ENCODE results near the gene SPX. TPM values are rescaled to one million over a fixed set of nuclear protein-coding genes. Genes with fewer than 3 reads are reported as not detected.

The SPX gene
- total and polyA plus RNA-seq, 7 experiments from 2014 or later: 0.16 to 0.69 (median 0.49) TPM; not detected in 1

- H3K27me3 ChIP-seq (ENCODE audit: control insufficient read depth in 2 of 2, insufficient read depth in 2 of 2, low read length in 2 of 2): no peaks in the 10 kb centered on the region
- Mint-ChIP-seq H3K36me3 (peaks cover 4 to 33% (median 23%) of the 10 kb centered on the region in 5 donors), H3K27ac (peak overlapping the region in 2 of 9 donors; percentile 65 to 95), H3K9me3 (peaks cover 0 to 2% (median 0%) of the 10 kb centered on the region in 11 donors), H3K4me1 (peaks cover 32 to 70% (median 58%) of the 10 kb centered on the region in 7 donors), H3K4me3 (no peak overlapping the region), H3K27me3 (no peaks in the 10 kb centered on the region)
- H3K36me3 ChIP-seq (ENCODE audit: control insufficient read depth in 2 of 3, insufficient read depth in 3 of 3, low read length in 3 of 3): peaks cover 0 to 12% (median 0%) of the 10 kb centered on the region in 3 experiments
- peaks cover 4 to 13% of the 10 kb centered on the region in 2 donors for H3K4me1 ChIP-seq (ENCODE audit: control insufficient read depth in 2 of 2, insufficient read depth in 2 of 2, low read length in 2 of 2)
- CTCF ChIA-PET: no interaction called here
- no peaks in the 10 kb centered on the region for H3K9me3 ChIP-seq (ENCODE audit: control insufficient read depth in 2 of 3, low read length in 3 of 3)
- POLR2A ChIA-PET: interaction anchor here (0.6 to 1.1 kb wide), 5 partner anchors 11 to 144 kb away, joined by 3 to 5 read pairs (median 3); partner anchors contain the start of gene PYROXD1
- DNase-seq (no peak), ATAC-seq (no peak)
- intact Hi-C loops (cut with micrococcal nuclease): loop anchor here in 1 of 2 donors (2.0 to 10.0 kb wide), 2 partner anchors 19 to 1117 kb away; partner anchors contain the start of genes ETNK1 and SPX
- H3K4me3 ChIP-seq (ENCODE audit: low read length): no peak overlapping the region
- H3K27ac ChIP-seq (ENCODE audit: low read depth, low read length): no peak overlapping the region
Observed at GRCh38 chr12:21507849-21508248, 18.2 kb upstream of the SPX start.

GRCh38 chr12:21509768-21510167, 16.3 kb upstream of the SPX start:
- Mint-ChIP-seq H3K36me3 (peaks cover 4 to 41% (median 28%) of the 10 kb centered on the region in 5 donors), H3K4me3 (peak overlapping the region; percentile 17 to 87 (median 72)), H3K9me3 (peaks cover 0 to 2% (median 0%) of the 10 kb centered on the region in 11 donors), H3K27me3 (no peaks in the 10 kb centered on the region), H3K4me1 (peaks cover 20 to 51% (median 39%) of the 10 kb centered on the region in 7 donors), H3K27ac (peak overlapping the region; percentile 81 to 96 (median 92))
- intact Hi-C loops (cut with micrococcal nuclease): loop anchor here in 1 of 2 donors (1.0 to 10.0 kb wide), 3 partner anchors 8 to 1115 kb away; partner anchors contain the start of genes ETNK1, GOLT1B, RECQL and SPX
- Histone ChIP-seq H3K27me3 (ENCODE audit: control insufficient read depth in 2 of 2, insufficient read depth in 2 of 2, low read length in 2 of 2) (no peaks in the 10 kb centered on the region), H3K4me3 (ENCODE audit: low read length) (no peak overlapping the region), H3K36me3 (ENCODE audit: control insufficient read depth in 2 of 3, insufficient read depth in 3 of 3, low read length in 3 of 3) (peaks cover 0 to 25% (median 8%) of the 10 kb centered on the region in 3 experiments), H3K9me3 (ENCODE audit: control insufficient read depth in 2 of 3, low read length in 3 of 3) (no peaks in the 10 kb centered on the region), H3K27ac (ENCODE audit: low read depth, low read length) (peak overlapping the region; percentile 55), H3K4me1 (ENCODE audit: control insufficient read depth in 2 of 2, insufficient read depth in 2 of 2, low read length in 2 of 2) (peaks cover 0 to 9% of the 10 kb centered on the region in 2 donors)
- DNase-seq: peak in 6 of 9 donors; percentile 16 to 45 (median 38)
- POLR2A ChIA-PET: interaction anchor here (1.3 to 1.4 kb wide), 2 partner anchors 8 to 72 kb away, joined by 3 to 7 read pairs; partner anchors contain the start of genes GOLT1B, PYROXD1 and RECQL
- CTCF ChIA-PET: interaction anchor here (0.5 kb wide), 1 partner anchor 99 kb away, joined by 4 read pairs; no protein-coding TSS in a partner anchor
- ATAC-seq: peak; percentile 84

GRCh38 chr12:21516281-21516680, 9.8 kb upstream of the SPX start:
- no peaks in the 10 kb centered on the region for H3K27me3 Mint-ChIP-seq
- ChIA-PET CTCF (no interaction called here), POLR2A (no interaction called here)
- H3K9me3 ChIP-seq (ENCODE audit: control insufficient read depth in 2 of 3, low read length in 3 of 3): no peaks in the 10 kb centered on the region
- H3K4me3 ChIP-seq (ENCODE audit: low read length): no peak overlapping the region
- H3K27ac Mint-ChIP-seq: no peak overlapping the region
- no peaks in the 10 kb centered on the region for H3K4me1 ChIP-seq (ENCODE audit: control insufficient read depth in 2 of 2, insufficient read depth in 2 of 2, low read length in 2 of 2)
- peaks cover 0 to 26% (median 7%) of the 10 kb centered on the region in 5 donors for H3K36me3 Mint-ChIP-seq
- H3K27me3 ChIP-seq (ENCODE audit: control insufficient read depth in 2 of 2, insufficient read depth in 2 of 2, low read length in 2 of 2): no peaks in the 10 kb centered on the region
- H3K4me3 Mint-ChIP-seq: no peak overlapping the region
- no peak for ATAC-seq
- H3K36me3 ChIP-seq (ENCODE audit: control insufficient read depth in 2 of 3, insufficient read depth in 3 of 3, low read length in 3 of 3): peaks cover 5 to 24% (median 8%) of the 10 kb centered on the region in 3 experiments
- no peak for DNase-seq
- no peaks in the 10 kb centered on the region for H3K9me3 Mint-ChIP-seq
- intact Hi-C loops (cut with micrococcal nuclease): loop anchor here in 1 of 2 donors (1.0 kb wide), 1 partner anchor 10 kb away; no protein-coding TSS in a partner anchor
- no peak overlapping the region for H3K27ac ChIP-seq (ENCODE audit: low read depth, low read length)
- peaks cover 0 to 9% (median 0%) of the 10 kb centered on the region in 7 donors for H3K4me1 Mint-ChIP-seq

GRCh38 chr12:21518451-21518850, 7.6 kb upstream of the SPX start:
- H3K27me3 Mint-ChIP-seq: no peaks in the 10 kb centered on the region
- Histone ChIP-seq H3K27me3 (ENCODE audit: control insufficient read depth in 2 of 2, insufficient read depth in 2 of 2, low read length in 2 of 2) (no peaks in the 10 kb centered on the region), H3K27ac (ENCODE audit: low read depth, low read length) (no peak overlapping the region), H3K4me3 (ENCODE audit: low read length) (no peak overlapping the region), H3K9me3 (ENCODE audit: control insufficient read depth in 2 of 3, low read length in 3 of 3) (no peaks in the 10 kb centered on the region), H3K4me1 (ENCODE audit: control insufficient read depth in 2 of 2, insufficient read depth in 2 of 2, low read length in 2 of 2) (no peaks in the 10 kb centered on the region), H3K36me3 (ENCODE audit: control insufficient read depth in 2 of 3, insufficient read depth in 3 of 3, low read length in 3 of 3) (peaks cover 5 to 12% (median 8%) of the 10 kb centered on the region in 3 experiments)
- ChIA-PET CTCF (no interaction called here), POLR2A (interaction anchor here (0.7 to 1.3 kb wide), 2 partner anchors 17 to 35 kb away, joined by 3 read pairs; partner anchors contain the start of gene RECQL)
- H3K4me3 Mint-ChIP-seq: no peak overlapping the region
- H3K9me3 Mint-ChIP-seq: no peaks in the 10 kb centered on the region
- H3K36me3 Mint-ChIP-seq: peaks cover 0 to 21% (median 5%) of the 10 kb centered on the region in 5 donors
- DNase-seq: no peak
- no peak overlapping the region for H3K27ac Mint-ChIP-seq
- intact Hi-C loops (cut with micrococcal nuclease): no loop called here
- no peak for ATAC-seq
- peaks cover 0 to 3% (median 0%) of the 10 kb centered on the region in 7 donors for H3K4me1 Mint-ChIP-seq

- H3K36me3 ChIP-seq (ENCODE audit: control insufficient read depth in 2 of 3, insufficient read depth in 3 of 3, low read length in 3 of 3): no peaks in the 10 kb centered on the region
- H3K4me1 ChIP-seq (ENCODE audit: control insufficient read depth in 2 of 2, insufficient read depth in 2 of 2, low read length in 2 of 2): no peaks in the 10 kb centered on the region
- H3K4me1 Mint-ChIP-seq: no peaks in the 10 kb centered on the region
- POLR2A ChIA-PET: interaction anchor here (0.6 to 0.7 kb wide), 2 partner anchors 20 to 32 kb away, joined by 3 read pairs; partner anchors contain the start of gene RECQL
- peaks cover 0 to 14% (median 4%) of the 10 kb centered on the region in 5 donors for H3K27me3 Mint-ChIP-seq
- CTCF ChIA-PET: no interaction called here
- no peak overlapping the region for H3K4me3 ChIP-seq (ENCODE audit: low read length)
- no peak for DNase-seq
- no peaks in the 10 kb centered on the region for H3K9me3 ChIP-seq (ENCODE audit: control insufficient read depth in 2 of 3, low read length in 3 of 3)
- H3K27ac ChIP-seq (ENCODE audit: low read depth, low read length): no peak overlapping the region
- no peak for ATAC-seq
- peaks cover 0 to 12% (median 4%) of the 10 kb centered on the region in 11 donors for H3K9me3 Mint-ChIP-seq
- no peak overlapping the region for H3K27ac Mint-ChIP-seq
- no peak overlapping the region for H3K4me3 Mint-ChIP-seq
- H3K27me3 ChIP-seq (ENCODE audit: control insufficient read depth in 2 of 2, insufficient read depth in 2 of 2, low read length in 2 of 2): no peaks in the 10 kb centered on the region
- intact Hi-C loops (cut with micrococcal nuclease): no loop called here
- H3K36me3 Mint-ChIP-seq: peaks cover 0 to 10% (median 4%) of the 10 kb centered on the region in 5 donors
Observed at GRCh38 chr12:21521541-21521940, 4.6 kb upstream of the SPX start.

- Histone ChIP-seq H3K27me3 (ENCODE audit: control insufficient read depth in 2 of 2, insufficient read depth in 2 of 2, low read length in 2 of 2) (no peaks in the 10 kb centered on the region), H3K9me3 (ENCODE audit: control insufficient read depth in 2 of 3, low read length in 3 of 3) (no peaks in the 10 kb centered on the region), H3K36me3 (ENCODE audit: control insufficient read depth in 2 of 3, insufficient read depth in 3 of 3, low read length in 3 of 3) (no peaks in the 10 kb centered on the region), H3K27ac (ENCODE audit: low read depth, low read length) (no peak overlapping the region), H3K4me1 (ENCODE audit: control insufficient read depth in 2 of 2, insufficient read depth in 2 of 2, low read length in 2 of 2) (peaks cover 0 to 3% of the 10 kb centered on the region in 2 donors), H3K4me3 (ENCODE audit: low read length) (no peak overlapping the region)
- Mint-ChIP-seq H3K4me1 (peaks cover 0 to 7% (median 6%) of the 10 kb centered on the region in 7 donors), H3K9me3 (peaks cover 0 to 12% (median 4%) of the 10 kb centered on the region in 11 donors), H3K27ac (no peak overlapping the region), H3K36me3 (peaks cover 0 to 7% (median 4%) of the 10 kb centered on the region in 5 donors), H3K4me3 (no peak overlapping the region), H3K27me3 (peaks cover 4 to 22% (median 5%) of the 10 kb centered on the region in 5 donors)
- ChIA-PET POLR2A (no interaction called here), CTCF (no interaction called here)
- DNase-seq: no peak
- ATAC-seq: no peak
- intact Hi-C loops (cut with micrococcal nuclease): no loop called here
Observed at GRCh38 chr12:21523148-21523547, 2.9 kb upstream of the SPX start.
